ENCODE data around the gene SOX18.

The SOX18 gene

DNA sequence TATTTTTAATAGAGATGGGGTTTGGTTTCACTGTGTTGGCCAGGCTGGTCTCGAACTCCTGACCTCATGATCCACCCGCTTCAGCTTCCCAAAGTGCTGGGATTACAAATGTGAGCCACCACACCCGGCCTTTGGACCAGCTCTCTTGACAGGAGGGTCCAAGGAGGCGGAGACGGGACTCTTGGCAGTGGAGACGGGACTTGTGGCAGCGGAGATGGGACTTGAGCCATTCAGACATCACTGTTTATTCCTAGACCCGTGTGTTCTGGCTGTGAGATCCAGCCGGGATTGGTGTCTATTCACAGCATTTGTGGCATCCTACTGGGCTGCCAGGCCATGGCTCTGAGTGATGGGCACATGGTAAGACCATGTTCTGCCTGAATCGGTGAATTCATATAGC is 42.9 kb downstream of the SOX18 start:
- H3K27ac ChIP-seq (ENCODE audit: low read depth in 2 of 2, low read length in 2 of 2): no peak overlapping the region
- no peaks in the 10 kb centered on the region for H3K4me1 ChIP-seq (ENCODE audit: control insufficient read depth in 2 of 2, insufficient read depth in 2 of 2, low read length in 2 of 2)
- no peak overlapping the region for H3K4me3 ChIP-seq (ENCODE audit: low read length in 2 of 2)
- H3K27me3 ChIP-seq (ENCODE audit: control insufficient read depth in 2 of 2, insufficient read depth in 2 of 2, low read length in 2 of 2): no peaks in the 10 kb centered on the region
- no peak overlapping the region for H3K9ac ChIP-seq (ENCODE audit: low read depth in 1 of 2, low read length in 2 of 2)
- peaks cover 62% of the 10 kb centered on the region in 2 donors for H3K36me3 ChIP-seq (ENCODE audit: control insufficient read depth in 2 of 2, insufficient read depth in 2 of 2, low read length in 2 of 2)
- H3K9me3 ChIP-seq (ENCODE audit: control insufficient read depth in 2 of 2, low read length in 2 of 2): no peaks in the 10 kb centered on the region

DNA sequence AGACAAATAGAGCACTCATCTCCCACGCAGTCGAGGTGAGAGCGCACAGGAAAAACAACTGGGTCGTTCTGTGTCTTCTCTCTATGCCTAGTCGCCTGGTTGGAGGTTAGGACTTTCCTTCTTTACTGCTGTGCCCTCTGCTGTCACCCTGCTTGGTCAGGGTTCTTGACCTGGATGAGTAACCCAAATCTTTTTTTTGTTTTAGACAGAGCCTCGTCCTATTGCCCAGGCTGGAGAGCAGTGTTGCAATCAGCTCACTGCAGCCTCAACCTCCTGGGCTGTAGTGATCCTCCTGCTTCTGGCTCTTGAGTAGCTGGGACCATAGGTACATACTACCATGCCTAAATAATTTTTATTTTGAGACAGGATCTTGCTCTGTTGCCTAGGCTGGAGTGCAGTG is 44.0 kb downstream of the SOX18 start:
- Histone ChIP-seq H3K36me3 (ENCODE audit: control insufficient read depth in 2 of 2, insufficient read depth in 2 of 2, low read length in 2 of 2) (peaks cover 59 to 60% of the 10 kb centered on the region in 2 donors), H3K4me1 (ENCODE audit: control insufficient read depth in 2 of 2, insufficient read depth in 2 of 2, low read length in 2 of 2) (no peaks in the 10 kb centered on the region), H3K9ac (ENCODE audit: low read depth in 1 of 2, low read length in 2 of 2) (no peak overlapping the region), H3K4me3 (ENCODE audit: low read length in 2 of 2) (no peak overlapping the region), H3K27ac (ENCODE audit: low read depth in 2 of 2, low read length in 2 of 2) (no peak overlapping the region), H3K27me3 (ENCODE audit: control insufficient read depth in 2 of 2, insufficient read depth in 2 of 2, low read length in 2 of 2) (no peaks in the 10 kb centered on the region), H3K9me3 (ENCODE audit: control insufficient read depth in 2 of 2, low read length in 2 of 2) (no peaks in the 10 kb centered on the region)

DNA sequence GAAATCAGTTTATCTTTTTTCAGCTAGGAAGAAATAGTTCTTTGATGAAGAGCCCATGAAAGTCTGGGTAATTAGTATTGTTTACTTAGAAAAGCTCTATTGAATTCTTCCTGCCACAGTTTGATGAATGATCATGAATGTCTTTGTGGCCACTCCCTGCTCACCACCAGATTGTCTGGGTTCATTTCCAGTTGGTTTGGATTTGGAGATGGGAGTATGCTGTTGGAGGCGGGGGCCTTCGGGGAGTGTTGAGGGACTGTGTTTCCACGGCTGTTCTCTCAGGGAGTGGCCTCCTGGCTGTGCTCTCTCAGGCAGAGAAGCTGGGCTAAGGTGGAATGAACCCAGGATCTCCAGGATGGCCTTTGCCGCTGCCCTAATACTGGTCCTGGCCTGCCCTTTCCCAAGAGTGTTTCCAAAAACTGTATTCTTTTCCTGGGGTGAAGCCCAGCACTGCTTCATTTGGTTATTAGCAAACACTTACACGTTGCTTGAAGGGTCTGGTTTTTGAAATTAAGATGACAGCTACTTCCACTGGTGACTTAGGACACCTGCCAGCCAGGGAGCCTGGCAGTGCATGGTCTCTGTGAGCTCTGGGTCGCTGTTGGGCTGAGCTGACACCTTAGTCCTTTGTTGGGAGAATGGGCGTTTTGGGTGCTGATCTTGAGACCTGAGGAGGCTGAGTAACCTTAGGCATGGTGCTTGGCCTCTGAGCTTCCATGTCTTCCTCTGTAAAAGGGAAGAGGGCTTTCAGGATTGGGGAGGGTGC is 45.3 kb downstream of the SOX18 start:
- Histone ChIP-seq H3K4me3 (ENCODE audit: low read length in 2 of 2) (no peak overlapping the region), H3K36me3 (ENCODE audit: control insufficient read depth in 2 of 2, insufficient read depth in 2 of 2, low read length in 2 of 2) (peaks cover 61 to 62% of the 10 kb centered on the region in 2 donors), H3K27me3 (ENCODE audit: control insufficient read depth in 2 of 2, insufficient read depth in 2 of 2, low read length in 2 of 2) (no peaks in the 10 kb centered on the region), H3K4me1 (ENCODE audit: control insufficient read depth in 2 of 2, insufficient read depth in 2 of 2, low read length in 2 of 2) (no peaks in the 10 kb centered on the region), H3K27ac (ENCODE audit: low read depth in 2 of 2, low read length in 2 of 2) (no peak overlapping the region), H3K9me3 (ENCODE audit: control insufficient read depth in 2 of 2, low read length in 2 of 2) (no peaks in the 10 kb centered on the region), H3K9ac (ENCODE audit: low read depth in 1 of 2, low read length in 2 of 2) (no peak overlapping the region)

DNA sequence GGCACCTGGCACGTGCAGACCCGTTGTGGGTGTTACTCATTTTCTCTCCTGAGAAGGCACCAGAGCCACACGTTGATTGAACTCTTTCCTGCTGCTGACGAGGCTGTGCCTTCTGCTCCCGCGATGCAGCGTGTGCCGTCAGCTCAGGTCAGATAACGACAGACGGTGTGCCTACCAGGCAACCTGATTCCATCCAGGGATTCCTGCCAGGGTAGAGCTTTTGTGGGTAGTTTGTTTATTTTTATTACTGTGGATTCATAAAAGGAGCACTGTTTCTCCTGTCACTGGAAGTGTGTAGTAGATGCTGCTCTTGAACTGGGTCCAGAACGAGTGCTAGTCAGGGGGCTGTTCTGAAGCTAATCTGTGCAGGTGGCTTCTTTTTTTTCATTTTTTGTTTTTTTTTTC is 47.8 kb downstream of the SOX18 start:
- Histone ChIP-seq H3K9ac (ENCODE audit: low read depth in 1 of 2, low read length in 2 of 2) (no peak overlapping the region), H3K4me1 (ENCODE audit: control insufficient read depth in 2 of 2, insufficient read depth in 2 of 2, low read length in 2 of 2) (no peaks in the 10 kb centered on the region), H3K27ac (ENCODE audit: low read depth in 2 of 2, low read length in 2 of 2) (no peak overlapping the region), H3K9me3 (ENCODE audit: control insufficient read depth in 2 of 2, low read length in 2 of 2) (no peaks in the 10 kb centered on the region), H3K4me3 (ENCODE audit: low read length in 2 of 2) (no peak overlapping the region), H3K36me3 (ENCODE audit: control insufficient read depth in 2 of 2, insufficient read depth in 2 of 2, low read length in 2 of 2) (peaks cover 61% of the 10 kb centered on the region in 2 donors), H3K27me3 (ENCODE audit: control insufficient read depth in 2 of 2, insufficient read depth in 2 of 2, low read length in 2 of 2) (no peaks in the 10 kb centered on the region)

DNA sequence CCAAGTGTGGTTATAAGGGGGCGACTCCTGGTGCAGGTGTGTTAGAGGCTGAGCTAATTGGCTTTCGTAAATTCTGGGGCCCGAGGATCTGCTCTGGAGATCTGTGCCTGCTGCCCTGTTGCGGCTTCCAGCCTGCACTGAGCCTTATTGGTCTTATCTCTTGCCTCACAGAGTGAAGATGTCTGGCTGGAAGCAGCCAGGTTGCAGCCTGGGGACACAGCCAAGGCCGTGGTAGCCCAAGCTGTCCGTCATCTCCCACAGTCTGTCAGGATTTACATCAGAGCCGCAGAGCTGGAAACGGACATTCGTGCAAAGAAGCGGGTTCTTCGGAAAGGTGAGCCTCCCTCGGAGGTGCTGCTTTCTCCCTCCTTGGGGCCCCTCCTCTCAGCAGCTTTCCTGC is 48.5 kb downstream of the SOX18 start:
- Histone ChIP-seq H3K27ac (ENCODE audit: low read depth in 2 of 2, low read length in 2 of 2) (no peak overlapping the region), H3K27me3 (ENCODE audit: control insufficient read depth in 2 of 2, insufficient read depth in 2 of 2, low read length in 2 of 2) (no peaks in the 10 kb centered on the region), H3K4me1 (ENCODE audit: control insufficient read depth in 2 of 2, insufficient read depth in 2 of 2, low read length in 2 of 2) (no peaks in the 10 kb centered on the region), H3K4me3 (ENCODE audit: low read length in 2 of 2) (no peak overlapping the region), H3K9ac (ENCODE audit: low read depth in 1 of 2, low read length in 2 of 2) (no peak overlapping the region), H3K9me3 (ENCODE audit: control insufficient read depth in 2 of 2, low read length in 2 of 2) (no peaks in the 10 kb centered on the region), H3K36me3 (ENCODE audit: control insufficient read depth in 2 of 2, insufficient read depth in 2 of 2, low read length in 2 of 2) (peaks cover 63 to 64% of the 10 kb centered on the region in 2 donors)

All from mucosa of rectum (tissue), 2 donors.